Endothelial cell of umbilical vein (primary cell): ENCODE measurements around the gene SQOR.

Experiments
- EZH2 ChIP-seq: IDR thresholded peaks from 2 replicates; pipeline ENCODE4 v1.6.1; 2012; ENCODE audit warnings: borderline replicate concordance, low read depth, mild to moderate bottlenecking, moderate library complexity, low read length, inconsistent platforms; ENCODE audit not compliant: severe bottlenecking
- GATA2 ChIP-seq: IDR thresholded peaks from 2 replicates; pipeline ENCODE4 v1.7.0; 2011; ENCODE audit warnings: low read depth, mild to moderate bottlenecking, moderate library complexity, mixed read lengths, low read length; ENCODE audit not compliant: insufficient read length, insufficient read depth
- POLR2A ChIP-seq: IDR thresholded peaks from 2 replicates; pipeline ENCODE4 v1.6.1; 2012; ENCODE audit warnings: low read depth, mild to moderate bottlenecking, control low read depth, low read length
- POLR2AphosphoS5 ChIP-seq: IDR thresholded peaks from 2 replicates; pipeline ENCODE4 v1.6.1; 2012; ENCODE audit warnings: low read depth, mild to moderate bottlenecking, control low read depth, low read length, moderate library complexity; ENCODE audit not compliant: insufficient read depth
- TF ChIP-seq, protein P1 (sequence below), 2 donors: IDR thresholded peaks; 1 replicate in 1 of 2; 2 replicates in 1 of 2; pipeline ENCODE4 v1.5.1; 2011; ENCODE audit warnings: low read length in 2 of 2, mild to moderate bottlenecking in 2 of 2, moderate library complexity in 2 of 2, control low read depth in 1 of 2, inconsistent platforms in 1 of 2, low read depth in 1 of 2; ENCODE audit not compliant: insufficient read depth in 1 of 2; ENCODE audit errors: extremely low read depth in 1 of 2
- TF ChIP-seq, protein P2 (sequence below): IDR thresholded peaks from 2 replicates; pipeline ENCODE4 v1.6.1; 2011; ENCODE audit not compliant: insufficient read depth, insufficient read length

DNA sequence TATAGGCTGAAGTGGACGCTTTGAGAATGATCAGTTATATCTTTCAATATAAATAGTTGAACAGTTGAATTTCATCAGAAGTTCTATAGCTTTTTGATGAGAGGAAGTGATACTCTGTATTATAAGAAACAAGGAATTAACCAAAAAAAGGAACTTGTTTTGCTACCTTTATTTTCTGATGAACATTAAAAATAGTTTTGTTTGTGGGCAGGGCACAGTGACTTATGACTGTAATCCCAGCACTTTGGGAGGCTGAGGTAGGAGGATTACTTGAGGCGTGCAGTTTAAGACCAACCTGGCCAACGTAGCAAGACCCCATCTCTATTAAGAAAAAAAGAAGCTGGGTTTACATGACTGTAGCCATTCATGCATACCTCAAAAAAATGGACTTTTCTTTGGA is 30.9 kb upstream of the SQOR start:
- TF ChIP-seq, protein P1, sequence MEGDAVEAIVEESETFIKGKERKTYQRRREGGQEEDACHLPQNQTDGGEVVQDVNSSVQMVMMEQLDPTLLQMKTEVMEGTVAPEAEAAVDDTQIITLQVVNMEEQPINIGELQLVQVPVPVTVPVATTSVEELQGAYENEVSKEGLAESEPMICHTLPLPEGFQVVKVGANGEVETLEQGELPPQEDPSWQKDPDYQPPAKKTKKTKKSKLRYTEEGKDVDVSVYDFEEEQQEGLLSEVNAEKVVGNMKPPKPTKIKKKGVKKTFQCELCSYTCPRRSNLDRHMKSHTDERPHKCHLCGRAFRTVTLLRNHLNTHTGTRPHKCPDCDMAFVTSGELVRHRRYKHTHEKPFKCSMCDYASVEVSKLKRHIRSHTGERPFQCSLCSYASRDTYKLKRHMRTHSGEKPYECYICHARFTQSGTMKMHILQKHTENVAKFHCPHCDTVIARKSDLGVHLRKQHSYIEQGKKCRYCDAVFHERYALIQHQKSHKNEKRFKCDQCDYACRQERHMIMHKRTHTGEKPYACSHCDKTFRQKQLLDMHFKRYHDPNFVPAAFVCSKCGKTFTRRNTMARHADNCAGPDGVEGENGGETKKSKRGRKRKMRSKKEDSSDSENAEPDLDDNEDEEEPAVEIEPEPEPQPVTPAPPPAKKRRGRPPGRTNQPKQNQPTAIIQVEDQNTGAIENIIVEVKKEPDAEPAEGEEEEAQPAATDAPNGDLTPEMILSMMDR (IDR thresholded peaks at IDR 0.05; ENCODE audit: extremely low read depth in 1 of 2, insufficient read depth in 1 of 2, low read depth in 1 of 2, low read length in 2 of 2), result no peak
- TF ChIP-seq GATA2 (no peak), POLR2AphosphoS5 (no peak), EZH2 (no peak), POLR2A (no peak)
- TF ChIP-seq, protein P2, sequence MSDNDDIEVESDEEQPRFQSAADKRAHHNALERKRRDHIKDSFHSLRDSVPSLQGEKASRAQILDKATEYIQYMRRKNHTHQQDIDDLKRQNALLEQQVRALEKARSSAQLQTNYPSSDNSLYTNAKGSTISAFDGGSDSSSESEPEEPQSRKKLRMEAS, result no peak
